Testis (tissue), 3 donors: Measurements from ENCODE around the gene PLD1. TPM values are rescaled to one million over a fixed set of nuclear protein-coding genes. Genes with fewer than 3 reads are reported as not detected.

ENCODE experiments used
- DNase-seq: peaks from one replicate; pipeline ENCODE4 v3.0.0-alpha.2; 2019
- H3K27ac ChIP-seq, 2 donors: fragments of 200-600 bp; sonication (generic); one replicate each; pipeline ENCODE4 v1.5.1; 2019
- H3K27me3 ChIP-seq: fragments of 200-600 bp; sonication (generic); one replicate; pipeline ENCODE4 v1.5.1; 2019
- H3K36me3 ChIP-seq: fragments of 200-600 bp; sonication (generic); one replicate; pipeline ENCODE4 v1.5.1; 2017; ENCODE audit warnings: low read depth; ENCODE audit errors: missing control alignments
- H3K4me1 ChIP-seq: fragments of 200-600 bp; sonication (generic); one replicate; pipeline ENCODE4 v1.5.1; 2019
- H3K4me3 ChIP-seq, 2 donors: fragments of 200-600 bp; sonication (generic); one replicate each; pipeline ENCODE4 v1.5.1; 2017 to 2019
- H3K9me3 ChIP-seq: fragments of 200-600 bp; sonication (generic); one replicate; pipeline ENCODE4 v1.5.1; 2017
- POLR2A ChIP-seq: fragments of 450-650 bp; IDR thresholded peaks from one replicate; pipeline ENCODE4 v1.6.1; 2017; ENCODE audit warnings: antibody characterized with exemption, mild to moderate bottlenecking, moderate library complexity
- WGBS, 2 donors: methylation state at CpG; one replicate each; pipeline ENCODE4 v1.1.5; 2018; 5-methylcytosine and 5-hydroxymethylcytosine counted together
- intact Hi-C: fragments of 100-400 bp; cut with DNase I; formaldehyde crosslinking; loops from one replicate; pipeline ENCODE4 v1.15.1; 2023; ENCODE audit warnings: low total_unique reads
- polyA plus RNA-seq: library from polyadenylated mRNA; stranded (reverse); fragments of 350-450 nt; fragmentation: Illumina TruSeq; extraction: RNeasy Lipid Tissue Mini Kit (QIAGEN cat#74804); gene quantifications from one replicate; pipeline ENCODE4 v1.2.3, GENCODE V29; 2014; ENCODE audit warnings: low read depth, low replicate concordance; ENCODE audit not compliant: insufficient read depth
- total RNA-seq, 2 donors: library from RNA; depleted of rRNA; stranded (reverse); fragments of >200 nt; gene quantifications; one replicate each; pipeline ENCODE4 v1.2.3, GENCODE V29; 2016
- TF ChIP-seq, protein P1 (sequence below), 3 experiments: fragments of 450-650 bp in 2 of 3; fragments of 200-600 bp in 1 of 3; sonication (generic) in 1 of 3; IDR thresholded peaks; one replicate each; pipeline ENCODE4 v1.5.1; 2016 to 2019; ENCODE audit warnings: antibody characterized with exemption in 3 of 3, mild to moderate bottlenecking in 2 of 3, moderate library complexity in 1 of 3

PLD1 gene
- total and polyA plus RNA-seq, 3 donors from 2014 or later: 10.7 to 27.4 (median 19.1) TPM

DNA sequence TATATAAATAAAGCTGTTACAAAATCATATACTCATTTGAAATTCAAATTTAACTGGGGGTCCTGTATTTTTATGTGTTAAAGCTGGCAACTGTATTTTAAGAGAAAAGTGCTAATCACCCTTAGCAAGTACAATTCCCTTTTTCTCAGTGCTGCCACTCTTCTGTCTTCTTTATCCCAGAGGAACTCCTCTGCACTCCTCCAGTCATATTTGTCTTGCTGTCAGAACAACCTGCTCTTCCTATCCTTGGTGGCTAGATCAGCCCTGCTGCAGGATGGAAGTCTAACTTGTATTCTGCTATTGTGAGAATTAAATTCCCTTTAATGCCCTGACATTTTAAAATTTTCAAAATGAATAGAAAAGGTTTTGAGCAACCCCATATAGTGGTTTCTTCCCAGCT is 226.2 kb downstream of the PLD1 start:
- TF ChIP-seq, protein P1, sequence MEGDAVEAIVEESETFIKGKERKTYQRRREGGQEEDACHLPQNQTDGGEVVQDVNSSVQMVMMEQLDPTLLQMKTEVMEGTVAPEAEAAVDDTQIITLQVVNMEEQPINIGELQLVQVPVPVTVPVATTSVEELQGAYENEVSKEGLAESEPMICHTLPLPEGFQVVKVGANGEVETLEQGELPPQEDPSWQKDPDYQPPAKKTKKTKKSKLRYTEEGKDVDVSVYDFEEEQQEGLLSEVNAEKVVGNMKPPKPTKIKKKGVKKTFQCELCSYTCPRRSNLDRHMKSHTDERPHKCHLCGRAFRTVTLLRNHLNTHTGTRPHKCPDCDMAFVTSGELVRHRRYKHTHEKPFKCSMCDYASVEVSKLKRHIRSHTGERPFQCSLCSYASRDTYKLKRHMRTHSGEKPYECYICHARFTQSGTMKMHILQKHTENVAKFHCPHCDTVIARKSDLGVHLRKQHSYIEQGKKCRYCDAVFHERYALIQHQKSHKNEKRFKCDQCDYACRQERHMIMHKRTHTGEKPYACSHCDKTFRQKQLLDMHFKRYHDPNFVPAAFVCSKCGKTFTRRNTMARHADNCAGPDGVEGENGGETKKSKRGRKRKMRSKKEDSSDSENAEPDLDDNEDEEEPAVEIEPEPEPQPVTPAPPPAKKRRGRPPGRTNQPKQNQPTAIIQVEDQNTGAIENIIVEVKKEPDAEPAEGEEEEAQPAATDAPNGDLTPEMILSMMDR (IDR thresholded peaks at IDR 0.05): no peak
- TF ChIP-seq POLR2A: no peak
- no peaks in the 10 kb centered on the region for H3K36me3 ChIP-seq
- H3K4me3 ChIP-seq: no peak overlapping the region
- no peaks in the 10 kb centered on the region for H3K9me3 ChIP-seq
- no peak overlapping the region for H3K27ac ChIP-seq
- intact Hi-C loops: no loop called here
- no peaks in the 10 kb centered on the region for H3K4me1 ChIP-seq
- no peaks in the 10 kb centered on the region for H3K27me3 ChIP-seq
- DNase-seq: no peak

DNA sequence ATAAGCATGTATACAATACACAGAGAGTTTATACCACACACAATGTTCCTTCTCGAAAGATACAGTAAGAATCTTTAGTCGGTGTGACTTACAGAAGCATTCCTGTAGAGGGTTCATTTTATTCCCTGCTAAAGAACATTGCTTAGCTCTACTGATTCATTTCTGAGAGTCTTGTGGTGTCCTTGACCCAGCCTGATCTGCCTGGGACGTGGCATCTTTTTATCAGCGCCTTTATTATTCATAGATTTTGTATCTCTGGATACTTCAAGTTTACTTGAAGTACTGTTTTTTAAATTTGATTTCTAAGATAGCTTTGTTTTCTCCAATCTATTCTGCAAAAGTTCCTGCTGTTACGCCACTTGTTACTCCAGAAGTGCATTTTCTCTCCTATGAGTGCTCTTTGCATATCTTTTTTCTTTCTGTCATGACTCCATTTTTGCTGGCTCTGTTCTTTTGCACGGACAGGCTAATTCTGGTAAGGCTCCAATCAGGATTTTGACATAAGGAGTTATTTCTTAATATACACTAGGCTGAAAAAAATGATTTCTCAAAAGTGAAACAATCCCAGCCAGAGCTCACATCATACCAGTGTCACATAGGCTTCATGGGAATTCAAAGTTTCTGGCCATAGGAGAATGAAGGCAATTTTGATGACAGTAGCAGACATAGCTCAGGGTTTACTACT is 235.6 kb downstream of the PLD1 start:
- no peak for DNase-seq
- 29 to 49% methylated on average over 6 of the region's 6 CpGs for whole genome bisulfite sequencing, 2 donors
- Histone ChIP-seq H3K9me3 (no peaks in the 10 kb centered on the region), H3K27ac (no peak overlapping the region), H3K27me3 (no peaks in the 10 kb centered on the region), H3K36me3 (no peaks in the 10 kb centered on the region), H3K4me1 (no peaks in the 10 kb centered on the region), H3K4me3 (no peak overlapping the region)
- TF ChIP-seq, protein P1 (IDR thresholded peaks at IDR 0.05): no peak
- TF ChIP-seq POLR2A: no peak
- intact Hi-C loops: no loop called here

DNA sequence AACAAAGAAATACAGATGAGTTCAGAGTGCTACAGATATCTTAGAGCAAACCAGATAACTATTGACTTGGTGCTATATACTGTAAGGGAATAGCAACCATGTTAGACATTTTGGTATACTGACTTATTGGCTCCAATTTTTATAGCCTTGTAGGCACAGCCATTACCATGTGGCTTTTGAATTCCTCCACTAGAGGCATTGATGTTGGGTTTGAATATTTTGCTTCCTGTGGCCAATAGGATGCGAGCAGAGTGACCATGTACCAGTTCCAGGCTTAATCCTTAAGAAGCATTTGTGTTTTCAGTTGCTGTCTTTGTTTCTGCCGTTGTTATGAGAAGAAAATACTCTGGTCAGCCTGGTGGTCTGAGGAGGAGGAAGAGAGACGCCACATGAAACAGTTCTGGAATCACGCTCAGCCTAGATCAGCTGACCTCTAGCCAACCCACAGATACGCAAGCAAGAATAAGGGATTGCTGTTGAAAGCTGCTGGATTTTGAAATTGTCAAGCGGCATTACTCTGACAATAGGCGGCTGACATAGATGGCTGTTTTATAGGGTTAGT is 240.6 kb downstream of the PLD1 start:
- no peaks in the 10 kb centered on the region for H3K36me3 ChIP-seq
- no peaks in the 10 kb centered on the region for H3K27me3 ChIP-seq
- no peak overlapping the region for H3K4me3 ChIP-seq
- no peak for TF ChIP-seq POLR2A
- TF ChIP-seq, protein P1 (IDR thresholded peaks at IDR 0.05): no peak
- 92 to 93% methylated on average over 7 of the region's 7 CpGs for WGBS, 2 donors
- H3K9me3 ChIP-seq: no peaks in the 10 kb centered on the region
- no peaks in the 10 kb centered on the region for H3K4me1 ChIP-seq
- no peak overlapping the region for H3K27ac ChIP-seq
- no peak for DNase-seq
- intact Hi-C loops: loop anchor here (10.0 kb wide), 1 partner anchor 605 kb away; no protein-coding TSS in a partner anchor

DNA sequence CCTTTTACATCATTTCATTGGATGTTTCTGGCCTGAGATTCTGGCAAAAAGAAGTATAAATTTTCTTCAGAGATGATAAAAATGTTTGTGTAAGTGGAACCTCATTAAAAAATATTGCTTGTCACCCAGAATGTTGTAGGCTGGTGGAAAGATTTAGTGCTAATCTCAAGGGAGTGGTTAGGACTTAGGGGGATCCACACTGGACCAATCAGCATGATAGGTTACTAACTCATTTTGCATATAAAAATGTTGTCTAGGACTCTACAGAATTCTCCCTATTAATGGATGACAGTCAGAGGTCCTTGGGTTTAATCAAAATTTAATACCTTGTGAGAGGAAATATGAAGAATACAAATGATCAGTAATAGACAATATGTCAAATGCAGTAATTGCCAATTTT is 241.5 kb downstream of the PLD1 start:
- intact Hi-C loops: loop anchor here (10.0 kb wide), 1 partner anchor 604 kb away; no protein-coding TSS in a partner anchor
- H3K36me3 ChIP-seq: no peaks in the 10 kb centered on the region
- no peak overlapping the region for H3K4me3 ChIP-seq
- no peak for TF ChIP-seq POLR2A
- TF ChIP-seq, protein P1 (IDR thresholded peaks at IDR 0.05): no peak
- no peak for DNase-seq
- H3K27ac ChIP-seq: no peak overlapping the region
- no peaks in the 10 kb centered on the region for H3K27me3 ChIP-seq
- H3K9me3 ChIP-seq: no peaks in the 10 kb centered on the region
- no peaks in the 10 kb centered on the region for H3K4me1 ChIP-seq
